Panc1 (cell line): Measurements from ENCODE around the gene KCNE4. TPM values are rescaled to one million over a fixed set of nuclear protein-coding genes. Genes with fewer than 3 reads are reported as not detected.

ENCODE experiments used
- ATAC-seq: fragments of 200-7000 bp; cut with Tn5 transposase; 2 replicates; pipeline ENCODE4 v1.9.1; 2020; ENCODE audit warnings: mild to moderate bottlenecking, moderate library complexity
- BruUV-seq: library from RNA; stranded (reverse); fragments of 400-500 nt; replicated peaks from 2 replicates; lab custom pipeline; 2021; lab: Mats Ljungman, UMichigan
- CTCF ChIA-PET: fragments of 300-600 bp; sonication (Branson Sonifier 250); formaldehyde crosslinking; loops from one replicate; lab custom pipeline; 2022; ENCODE audit warnings: antibody characterized with exemption; lab: Charles Lee
- POLR2A ChIA-PET: fragments of 300-600 bp; sonication (Branson Sonifier 250); formaldehyde crosslinking; loops from one replicate; lab custom pipeline; 2022; ENCODE audit warnings: antibody characterized with exemption; lab: Charles Lee
- DNase-seq: peaks from one replicate; pipeline ENCODE4 v3.0.0-alpha.2; 2010; ENCODE audit warnings: low read depth, low spot score
- H3K27ac ChIP-seq: 2 replicates; pipeline ENCODE4 v1.5.1; 2011; ENCODE audit warnings: mild to moderate bottlenecking, low read length, inconsistent platforms
- H3K27me3 ChIP-seq: fragments of 200-500 bp; sonication (Bioruptor generic); 2 replicates; pipeline ENCODE4 v1.6.0; 2014; ENCODE audit warnings: low read length, inconsistent platforms; ENCODE audit not compliant: control insufficient read depth, insufficient read depth
- H3K36me3 ChIP-seq: fragments of 200-500 bp; sonication (Bioruptor generic); 2 replicates; pipeline ENCODE4 v1.5.1; 2014; ENCODE audit warnings: inconsistent platforms, mild to moderate bottlenecking, low read length, moderate library complexity; ENCODE audit not compliant: control insufficient read depth, insufficient read depth
- H3K4me1 ChIP-seq: 2 replicates; pipeline ENCODE4 v1.5.1; 2011; ENCODE audit warnings: inconsistent platforms, mild to moderate bottlenecking, low read length, moderate library complexity; ENCODE audit not compliant: control insufficient read depth, insufficient read depth
- H3K4me3 ChIP-seq, 2 experiments: 2 replicates each; pipeline ENCODE4 v1.5.1; 2011 to 2012; ENCODE audit warnings: low read depth in 2 of 2, low read length in 2 of 2, mild to moderate bottlenecking in 2 of 2, inconsistent platforms in 1 of 2, moderate library complexity in 1 of 2
- H3K9me3 ChIP-seq: fragments of 200-500 bp; sonication (Bioruptor generic); 2 replicates; pipeline ENCODE4 v1.5.1; 2014; ENCODE audit warnings: low read depth, mild to moderate bottlenecking, inconsistent platforms, low read length, moderate library complexity; ENCODE audit not compliant: control insufficient read depth, insufficient read depth
- CTCF ChIP-seq: fragments of 450-650 bp; IDR thresholded peaks from 2 replicates; pipeline ENCODE4 v1.5.1; 2017; ENCODE audit warnings: mild to moderate bottlenecking
- POLR2AphosphoS5 ChIP-seq: IDR thresholded peaks from 2 replicates; pipeline ENCODE4 v1.6.1; 2012; ENCODE audit warnings: mild to moderate bottlenecking, low read depth, low read length, moderate library complexity
- SIN3A ChIP-seq: IDR thresholded peaks from 2 replicates; pipeline ENCODE4 v1.6.1; 2012; ENCODE audit warnings: low read depth, mild to moderate bottlenecking, low read length, moderate library complexity, borderline replicate concordance; ENCODE audit not compliant: insufficient read depth
- TCF7L2 ChIP-seq: IDR thresholded peaks from 2 replicates; pipeline ENCODE4 v1.6.1; 2011; ENCODE audit warnings: mild to moderate bottlenecking, low read depth, low read length, inconsistent platforms
- in situ Hi-C: cut with HindIII; loops from 2 replicates; pipeline ENCODE4 v1.10.0; 2016; ENCODE audit warnings: low sequenced_read_pairs, low pct_unique_long_range_greater_than_20kb
- intact Hi-C: fragments of 100-400 bp; cut with micrococcal nuclease; formaldehyde crosslinking; loops from one replicate; pipeline ENCODE4 v1.10.0; 2022; ENCODE audit not compliant: unreplicated experiment
- total RNA-seq: library from RNA; stranded (reverse); gene quantifications from one replicate; pipeline ENCODE4 v1.2.1, GENCODE V29; 2021; ENCODE audit not compliant: unreplicated experiment
- TF ChIP-seq, protein P1 (sequence below), 2 experiments: IDR thresholded peaks; 2 replicates each; pipeline ENCODE4 v1.6.1; 2011 to 2012; ENCODE audit warnings: low read depth in 2 of 2, control low read depth in 1 of 2, low read length in 1 of 2, mild to moderate bottlenecking in 1 of 2, moderate library complexity in 1 of 2; ENCODE audit not compliant: insufficient read depth in 1 of 2

Gene KCNE4
- total RNA-seq, 1 experiment from 2014 or later = 0.21 TPM

DNA sequence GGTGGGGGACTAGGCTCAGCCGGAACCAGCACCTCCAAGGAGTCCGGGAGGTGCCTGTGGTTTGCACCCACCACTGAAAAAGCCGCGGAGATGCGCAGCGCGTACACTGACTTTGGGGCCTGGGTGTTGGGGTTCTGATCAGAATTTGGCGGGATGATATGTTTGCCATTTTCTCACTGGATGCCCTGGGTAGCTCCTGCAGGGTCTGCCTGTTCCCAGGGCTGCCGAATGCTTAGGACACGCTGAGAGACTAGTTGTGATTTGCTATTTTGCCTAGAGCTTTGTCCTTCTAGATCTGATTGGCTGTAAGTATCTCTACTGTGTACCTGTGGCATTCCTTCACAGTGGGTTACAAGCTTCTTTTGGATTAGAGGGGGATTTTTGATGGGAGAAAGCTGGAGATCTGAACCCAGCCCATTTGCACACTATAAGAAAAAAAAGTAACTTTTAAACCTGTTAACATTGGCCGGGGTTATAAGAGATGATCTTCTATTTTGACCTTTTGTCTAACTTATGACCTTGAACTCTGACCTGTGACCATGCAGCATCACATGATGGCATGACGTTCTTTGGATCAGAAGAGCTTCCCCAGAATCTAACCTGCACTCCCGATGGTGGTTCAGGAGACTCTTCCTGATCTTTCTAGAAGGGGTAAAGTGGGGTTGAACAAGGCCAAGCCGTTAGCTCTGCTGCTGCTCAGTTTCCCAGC lies 1.6 kb downstream of the KCNE4 start:
- Histone ChIP-seq H3K27ac (no peak overlapping the region), H3K9me3 (no peaks in the 10 kb centered on the region), H3K36me3 (no peaks in the 10 kb centered on the region), H3K27me3 (no peaks in the 10 kb centered on the region), H3K4me3 (peak overlapping the region in 1 of 2 experiments; percentile 45; a peak in 2 of 4 replicates), H3K4me1 (no peaks in the 10 kb centered on the region)
- in situ Hi-C loops (no loop called here), intact Hi-C loops (no loop called here)
- TF ChIP-seq CTCF (no peak), SIN3A (no peak), POLR2AphosphoS5 (no peak), TCF7L2 (no peak)
- TF ChIP-seq, protein P1, sequence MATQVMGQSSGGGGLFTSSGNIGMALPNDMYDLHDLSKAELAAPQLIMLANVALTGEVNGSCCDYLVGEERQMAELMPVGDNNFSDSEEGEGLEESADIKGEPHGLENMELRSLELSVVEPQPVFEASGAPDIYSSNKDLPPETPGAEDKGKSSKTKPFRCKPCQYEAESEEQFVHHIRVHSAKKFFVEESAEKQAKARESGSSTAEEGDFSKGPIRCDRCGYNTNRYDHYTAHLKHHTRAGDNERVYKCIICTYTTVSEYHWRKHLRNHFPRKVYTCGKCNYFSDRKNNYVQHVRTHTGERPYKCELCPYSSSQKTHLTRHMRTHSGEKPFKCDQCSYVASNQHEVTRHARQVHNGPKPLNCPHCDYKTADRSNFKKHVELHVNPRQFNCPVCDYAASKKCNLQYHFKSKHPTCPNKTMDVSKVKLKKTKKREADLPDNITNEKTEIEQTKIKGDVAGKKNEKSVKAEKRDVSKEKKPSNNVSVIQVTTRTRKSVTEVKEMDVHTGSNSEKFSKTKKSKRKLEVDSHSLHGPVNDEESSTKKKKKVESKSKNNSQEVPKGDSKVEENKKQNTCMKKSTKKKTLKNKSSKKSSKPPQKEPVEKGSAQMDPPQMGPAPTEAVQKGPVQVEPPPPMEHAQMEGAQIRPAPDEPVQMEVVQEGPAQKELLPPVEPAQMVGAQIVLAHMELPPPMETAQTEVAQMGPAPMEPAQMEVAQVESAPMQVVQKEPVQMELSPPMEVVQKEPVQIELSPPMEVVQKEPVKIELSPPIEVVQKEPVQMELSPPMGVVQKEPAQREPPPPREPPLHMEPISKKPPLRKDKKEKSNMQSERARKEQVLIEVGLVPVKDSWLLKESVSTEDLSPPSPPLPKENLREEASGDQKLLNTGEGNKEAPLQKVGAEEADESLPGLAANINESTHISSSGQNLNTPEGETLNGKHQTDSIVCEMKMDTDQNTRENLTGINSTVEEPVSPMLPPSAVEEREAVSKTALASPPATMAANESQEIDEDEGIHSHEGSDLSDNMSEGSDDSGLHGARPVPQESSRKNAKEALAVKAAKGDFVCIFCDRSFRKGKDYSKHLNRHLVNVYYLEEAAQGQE (IDR thresholded peaks at IDR 0.05; ENCODE audit: insufficient read depth in 1 of 2, low read depth in 2 of 2, low read length in 1 of 2) = no peak
- no peak for ATAC-seq
- BruUV-seq = no TSS peak
- CTCF ChIA-PET = no interaction called here
- DNase-seq = no peak
- POLR2A ChIA-PET = no interaction called here

DNA sequence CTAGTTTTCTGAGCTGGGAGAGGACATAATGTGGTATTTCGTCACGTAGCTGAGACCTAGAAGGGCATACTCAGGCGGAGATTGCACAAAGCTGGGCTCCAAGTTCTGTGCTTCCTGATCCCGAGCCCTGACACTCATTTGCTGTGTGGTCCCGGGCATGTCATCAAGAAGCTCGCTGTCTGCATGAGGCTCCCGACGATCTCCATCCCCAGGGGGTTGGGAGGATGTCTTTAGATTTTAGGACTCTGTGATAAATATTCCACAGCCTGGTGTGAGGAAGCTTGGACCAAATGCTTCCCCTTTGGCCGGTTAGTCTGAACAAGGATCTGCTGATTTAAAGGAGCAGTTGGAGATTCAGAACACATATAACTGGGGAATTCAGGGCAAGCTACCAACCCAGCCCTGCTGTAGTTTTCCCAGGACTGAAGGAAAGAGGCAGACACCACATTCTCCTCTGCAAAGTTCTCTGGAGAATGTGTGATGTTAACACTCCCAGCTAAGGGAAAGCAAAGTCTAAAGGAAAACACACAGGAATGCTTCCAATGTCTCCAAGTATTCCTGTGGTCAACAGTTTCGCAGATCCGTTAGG lies 2.3 kb downstream of the KCNE4 start:
- DNase-seq (no peak), ATAC-seq (no peak)
- no TSS peak for BruUV-seq
- H3K36me3 ChIP-seq = no peaks in the 10 kb centered on the region
- no peak overlapping the region for H3K4me3 ChIP-seq
- intact Hi-C loops (no loop called here), in situ Hi-C loops (no loop called here)
- POLR2A ChIA-PET = no interaction called here
- H3K4me1 ChIP-seq = no peaks in the 10 kb centered on the region
- TF ChIP-seq TCF7L2 (no peak), CTCF (no peak)
- TF ChIP-seq, protein P1 (IDR thresholded peaks at IDR 0.05; ENCODE audit: insufficient read depth in 1 of 2, low read depth in 2 of 2, low read length in 1 of 2) = no peak
- no peaks in the 10 kb centered on the region for H3K27me3 ChIP-seq
- CTCF ChIA-PET = no interaction called here
- H3K27ac ChIP-seq = no peak overlapping the region
- H3K9me3 ChIP-seq = no peaks in the 10 kb centered on the region
